Neuronal stem cell (in vitro differentiated cells): ENCODE measurements around the gene NKX2-8.

Experiments used
- DNase-seq: peaks from one replicate; pipeline ENCODE4 v3.0.0-alpha.2; 2013; ENCODE audit warnings: low spot score
- H2AFZ ChIP-seq: one replicate; pipeline ENCODE4 v1.6.1; 2013; ENCODE audit warnings: mild to moderate bottlenecking, low read length, inconsistent platforms
- H2AK5ac ChIP-seq: 2 replicates; pipeline ENCODE4 v1.6.1; 2013; ENCODE audit warnings: low read depth, mild to moderate bottlenecking, inconsistent platforms, low read length, moderate library complexity, mixed read lengths
- H2BK120ac ChIP-seq: 2 replicates; pipeline ENCODE4 v1.6.1; 2013; ENCODE audit warnings: low read depth, mild to moderate bottlenecking, inconsistent platforms, low read length, moderate library complexity, mixed read lengths
- H2BK12ac ChIP-seq: one replicate; pipeline ENCODE4 v1.6.1; 2013; ENCODE audit warnings: low read length, inconsistent platforms
- H2BK15ac ChIP-seq: 2 replicates; pipeline ENCODE4 v1.6.1; 2013; ENCODE audit warnings: mild to moderate bottlenecking, low read length, inconsistent platforms, mixed read lengths
- H2BK5ac ChIP-seq: one replicate; pipeline ENCODE4 v1.6.1; 2013; ENCODE audit warnings: inconsistent platforms, mild to moderate bottlenecking, low read length, moderate library complexity
- H3K14ac ChIP-seq: one replicate; pipeline ENCODE4 v1.6.1; 2013; ENCODE audit warnings: low read length, inconsistent platforms
- H3K18ac ChIP-seq: 2 replicates; pipeline ENCODE4 v1.6.1; 2013; ENCODE audit warnings: low read length, inconsistent platforms
- H3K23ac ChIP-seq: 2 replicates; pipeline ENCODE4 v1.6.1; 2013; ENCODE audit warnings: low read depth, mild to moderate bottlenecking, mixed read lengths, low read length, inconsistent platforms; ENCODE audit not compliant: poor library complexity
- H3K27ac ChIP-seq: replicated peaks from 3 replicates; pipeline ENCODE4 v1.5.1; 2013; ENCODE audit warnings: low read length, inconsistent platforms
- H3K27me3 ChIP-seq, 3 experiments: 2 replicates each; pipeline ENCODE4 v1.6.1; 2013; ENCODE audit warnings: low read length in 3 of 3, mild to moderate bottlenecking in 2 of 3, inconsistent platforms in 1 of 3, low read depth in 1 of 3, mixed read lengths in 1 of 3, moderate library complexity in 1 of 3; ENCODE audit not compliant: control insufficient read depth in 3 of 3, insufficient read depth in 3 of 3
- H3K36me3 ChIP-seq, 2 donors: replicated peaks in 1 of 2; 2 replicates each; pipeline ENCODE4 v1.6.1; 2013; ENCODE audit warnings: low read length in 2 of 2; ENCODE audit not compliant: control insufficient read depth in 2 of 2, insufficient read depth in 2 of 2
- H3K4ac ChIP-seq: 2 replicates; pipeline ENCODE4 v1.6.1; 2013; ENCODE audit warnings: inconsistent platforms, mild to moderate bottlenecking, low read length, moderate library complexity
- H3K4me1 ChIP-seq, 2 donors: 1 replicate in 1 of 2; 2 replicates in 1 of 2; pipeline ENCODE4 v1.6.1; 2013; ENCODE audit warnings: low read length in 2 of 2, low read depth in 1 of 2; ENCODE audit not compliant: control insufficient read depth in 2 of 2, insufficient read depth in 1 of 2
- H3K4me2 ChIP-seq: one replicate; pipeline ENCODE4 v1.6.1; 2013; ENCODE audit warnings: mild to moderate bottlenecking, low read length, inconsistent platforms; ENCODE audit not compliant: insufficient read depth, poor library complexity, severe bottlenecking
- H3K4me3 ChIP-seq, 2 donors: 2 replicates each; pipeline ENCODE4 v1.5.1; 2013; ENCODE audit warnings: low read length in 2 of 2, mild to moderate bottlenecking in 2 of 2, inconsistent platforms in 1 of 2, moderate library complexity in 1 of 2
- H3K79me1 ChIP-seq: one replicate; pipeline ENCODE4 v1.6.1; 2013; ENCODE audit warnings: low read depth, mild to moderate bottlenecking, inconsistent platforms, low read length, moderate library complexity
- H3K9ac ChIP-seq: one replicate; pipeline ENCODE4 v1.6.1; 2013; ENCODE audit warnings: mild to moderate bottlenecking, low read depth, low read length, inconsistent platforms; ENCODE audit not compliant: poor library complexity
- H3K9me3 ChIP-seq, 2 donors: replicated peaks in 1 of 2; 2 replicates each; pipeline versions ENCODE3 to v1.6.1; 2013; ENCODE audit warnings: low read length in 2 of 2, mild to moderate bottlenecking in 2 of 2, inconsistent platforms in 1 of 2, low read depth in 1 of 2, mixed read lengths in 1 of 2, moderate library complexity in 1 of 2; ENCODE audit not compliant: control insufficient read depth in 2 of 2, insufficient read depth in 1 of 2
- H4K8ac ChIP-seq: one replicate; pipeline ENCODE4 v1.6.1; 2013; ENCODE audit warnings: low read depth, mild to moderate bottlenecking, inconsistent platforms, low read length, moderate library complexity
- H4K91ac ChIP-seq: one replicate; pipeline ENCODE4 v1.6.1; 2013; ENCODE audit warnings: low read length, low read depth, mild to moderate bottlenecking, inconsistent platforms; ENCODE audit not compliant: poor library complexity
- WGBS, 2 donors: extraction: QIAGEN DNeasy Blood & Tissue Kit; methylation state at CpG; one replicate each; pipeline ENCODE4 v1.1.7; 2013; ENCODE audit warnings: missing lambda C conversion rate in 2 of 2, mixed read lengths in 1 of 2; ENCODE audit not compliant: insufficient read length in 2 of 2, insufficient replicate concordance in 1 of 2; ENCODE audit errors: extremely low coverage in 2 of 2; 5-methylcytosine and 5-hydroxymethylcytosine counted together

NKX2-8 gene

GRCh38 chr14:36617824-36618223 lies 35.4 kb upstream of the NKX2-8 start:
- Histone ChIP-seq H2AK5ac (no peak overlapping the region), H4K91ac (no peak overlapping the region), H3K4me3 (no peak overlapping the region), H3K4me1 (no peaks in the 10 kb centered on the region), H3K79me1 (no peaks in the 10 kb centered on the region), H3K9me3 (no peaks in the 10 kb centered on the region), H2BK5ac (no peak overlapping the region), H3K27me3 (peaks cover 0 to 6% (median 0%) of the 10 kb centered on the region in 3 experiments), H3K27ac (no peak overlapping the region), H3K23ac (no peak overlapping the region), H4K8ac (no peak overlapping the region), H2BK15ac (no peak overlapping the region), H2BK12ac (no peak overlapping the region), H3K14ac (no peak overlapping the region), H2BK120ac (no peak overlapping the region), H3K4ac (no peak overlapping the region), H3K36me3 (no peaks in the 10 kb centered on the region), H3K9ac (no peak overlapping the region), H3K4me2 (no peak overlapping the region), H3K18ac (no peak overlapping the region), H2AFZ (no peak overlapping the region)
- DNase-seq, result no peak
- WGBS, 2 donors, result no CpG with 5 or more reads among the region's 5 CpGs

- H3K4me1 ChIP-seq, result peaks cover 0 to 5% of the 10 kb centered on the region in 2 donors
- H2AFZ ChIP-seq, result no peak overlapping the region
- no peak overlapping the region for H3K14ac ChIP-seq
- no peak overlapping the region for H3K4me3 ChIP-seq
- no peak overlapping the region for H2BK12ac ChIP-seq
- no peak overlapping the region for H2BK5ac ChIP-seq
- H3K9me3 ChIP-seq, result no peaks in the 10 kb centered on the region
- H3K79me1 ChIP-seq, result no peaks in the 10 kb centered on the region
- no peaks in the 10 kb centered on the region for H3K36me3 ChIP-seq
- H4K8ac ChIP-seq, result no peak overlapping the region
- no CpG with 5 or more reads among the region's 1 CpG for WGBS, 2 donors
- H4K91ac ChIP-seq, result no peak overlapping the region
- no peak overlapping the region for H3K18ac ChIP-seq
- DNase-seq, result no peak
- H3K4ac ChIP-seq, result no peak overlapping the region
- H2BK120ac ChIP-seq, result no peak overlapping the region
- no peak overlapping the region for H3K4me2 ChIP-seq
- peaks cover 0 to 22% (median 0%) of the 10 kb centered on the region in 3 experiments for H3K27me3 ChIP-seq
- H2BK15ac ChIP-seq, result no peak overlapping the region
- H2AK5ac ChIP-seq, result no peak overlapping the region
- no peak overlapping the region for H3K27ac ChIP-seq
- no peak overlapping the region for H3K23ac ChIP-seq
- no peak overlapping the region for H3K9ac ChIP-seq
Measured at GRCh38 chr14:36605506-36605857, 23.1 kb upstream of the NKX2-8 start.

GRCh38 chr14:36604757-36605505 lies 22.5 kb upstream of the NKX2-8 start:
- Histone ChIP-seq H2BK12ac (no peak overlapping the region), H3K27ac (no peak overlapping the region), H3K9ac (no peak overlapping the region), H3K4me3 (no peak overlapping the region), H3K4ac (no peak overlapping the region), H3K14ac (no peak overlapping the region), H2AK5ac (no peak overlapping the region), H2BK15ac (no peak overlapping the region), H3K18ac (no peak overlapping the region), H4K8ac (no peak overlapping the region), H4K91ac (no peak overlapping the region), H2BK120ac (no peak overlapping the region), H3K9me3 (no peaks in the 10 kb centered on the region), H3K4me2 (no peak overlapping the region), H2BK5ac (no peak overlapping the region), H3K27me3 (peaks cover 0 to 22% (median 0%) of the 10 kb centered on the region in 3 experiments), H3K79me1 (no peaks in the 10 kb centered on the region), H3K36me3 (no peaks in the 10 kb centered on the region), H3K4me1 (peaks cover 0 to 9% of the 10 kb centered on the region in 2 donors), H3K23ac (no peak overlapping the region), H2AFZ (no peak overlapping the region)
- WGBS, 2 donors, result no CpG with 5 or more reads among the region's 4 CpGs
- DNase-seq, result peak; percentile 84

- Histone ChIP-seq H3K14ac (no peak overlapping the region), H3K9ac (no peak overlapping the region), H3K4me1 (peaks cover 0 to 9% of the 10 kb centered on the region in 2 donors), H4K91ac (no peak overlapping the region), H3K4me2 (no peak overlapping the region), H4K8ac (no peak overlapping the region), H3K4ac (no peak overlapping the region), H2BK12ac (no peak overlapping the region), H3K4me3 (no peak overlapping the region), H2BK15ac (no peak overlapping the region), H2AFZ (no peak overlapping the region), H3K27me3 (peaks cover 0 to 39% (median 0%) of the 10 kb centered on the region in 3 experiments), H3K9me3 (no peaks in the 10 kb centered on the region), H2BK120ac (no peak overlapping the region), H3K18ac (no peak overlapping the region), H3K23ac (no peak overlapping the region), H3K27ac (no peak overlapping the region), H3K36me3 (no peaks in the 10 kb centered on the region), H3K79me1 (no peaks in the 10 kb centered on the region), H2BK5ac (no peak overlapping the region), H2AK5ac (no peak overlapping the region)
- DNase-seq, result no peak
- no CpG with 5 or more reads among the region's 3 CpGs for WGBS, 2 donors
Measured at GRCh38 chr14:36600431-36600830, 18.0 kb upstream of the NKX2-8 start.
